K562 (cell line): ENCODE results near the gene NR1D1. TPM values are rescaled to one million over a fixed set of nuclear protein-coding genes. Genes with fewer than 3 reads are reported as not detected.

ENCODE experiments used
- ATAC-seq: fragments of 200-7000 bp; cut with Tn5 transposase; 3 replicates; pipeline ENCODE4 v1.9.1; 2020; ENCODE audit warnings: moderate library complexity
- BruUV-seq: library from RNA; stranded (reverse); fragments of 400-500 nt; replicated peaks from 2 replicates; lab custom pipeline; 2021; lab: Mats Ljungman, UMichigan
- CTCF ChIA-PET: fragments of 300-600 bp; formaldehyde crosslinking; extraction: SDS; loops from one replicate; lab custom pipeline; 2021; ENCODE audit warnings: low intra/inter-chr PET ratio; lab: Yijun Ruan, JAX
- POLR2A ChIA-PET: fragments of 300-600, 350-650 bp; sonication (Branson Sonifier 250); formaldehyde crosslinking; extraction: SDS; loops from one replicate; lab custom pipeline; 2021; ENCODE audit warnings: antibody characterized with exemption, inconsistent platforms; lab: Yijun Ruan, JAX
- DNase-seq, 4 experiments: peaks; one replicate each; pipeline versions ENCODE4 v3.0.0 to v3.0.0-alpha.2; 2011 to 2018; ENCODE audit warnings: low spot score in 3 of 4, mixed read lengths in 3 of 4; ENCODE audit errors: extremely low read depth in 1 of 4
- FAIRE-seq: peaks from 2 replicates; lab custom pipeline; 2011; peaks lifted over from hg19 to GRCh38; lab: Jason Lieb, UNC
- H2AFZ ChIP-seq: 2 replicates; pipeline ENCODE4 v1.6.0; 2011; ENCODE audit warnings: low read depth, low read length, control low read depth, inconsistent platforms
- H3K27ac ChIP-seq: fragments of 200-600 bp; 3 replicates; pipeline ENCODE4 v1.8.0; 2011; ENCODE audit warnings: low read depth, mild to moderate bottlenecking, control low read depth, inconsistent platforms, low read length, moderate library complexity, mixed read lengths; ENCODE audit errors: extremely low read depth
- H3K27me3 ChIP-seq, 2 experiments: fragments of 300-600 bp in 1 of 2; 2 replicates in 1 of 2; 3 replicates in 1 of 2; pipeline versions ENCODE4 v1.6.0 to v1.8.0; 2011; ENCODE audit warnings: inconsistent platforms in 2 of 2, low read length in 2 of 2, mild to moderate bottlenecking in 1 of 2, mixed read lengths in 1 of 2, moderate library complexity in 1 of 2; ENCODE audit not compliant: control insufficient read depth in 2 of 2, insufficient read depth in 2 of 2
- H3K36me3 ChIP-seq: fragments of 300-600 bp; 3 replicates; pipeline ENCODE4 v1.8.0; 2011; ENCODE audit warnings: mild to moderate bottlenecking, low read length, inconsistent platforms; ENCODE audit not compliant: control insufficient read depth, insufficient read depth
- H3K4me1 ChIP-seq, 2 experiments: fragments of 200-600 bp in 1 of 2; replicated peaks in 1 of 2; 2 replicates in 1 of 2; 3 replicates in 1 of 2; pipeline versions ENCODE4 v1.5.1 to v1.8.0; 2011; ENCODE audit warnings: inconsistent platforms in 2 of 2, low read length in 2 of 2, mild to moderate bottlenecking in 1 of 2, mixed read lengths in 1 of 2, moderate library complexity in 1 of 2; ENCODE audit not compliant: control insufficient read depth in 2 of 2, insufficient read depth in 2 of 2
- H3K4me2 ChIP-seq: 2 replicates; pipeline ENCODE4 v1.6.1; 2011; ENCODE audit warnings: low read length, control low read depth, inconsistent platforms, mixed read lengths; ENCODE audit not compliant: insufficient read depth
- H3K4me3 ChIP-seq: fragments of 200-600 bp; sonication (generic), shearing (Covaris generic); 2 replicates; pipeline ENCODE4 v1.5.1; 2016; ENCODE audit warnings: control low read depth, inconsistent platforms
- H3K79me2 ChIP-seq: fragments of 200-600 bp; 3 replicates; pipeline ENCODE4 v1.8.0; 2011; ENCODE audit warnings: low read length, inconsistent platforms; ENCODE audit not compliant: control insufficient read depth, insufficient read depth
- H3K9ac ChIP-seq, 2 experiments: 2 replicates each; pipeline versions ENCODE4 v1.6.0 to v1.6.1; 2011; ENCODE audit warnings: low read depth in 2 of 2, low read length in 2 of 2, control low read depth in 1 of 2, inconsistent platforms in 1 of 2, mild to moderate bottlenecking in 1 of 2, mixed read lengths in 1 of 2; ENCODE audit not compliant: insufficient read depth in 1 of 2
- H3K9me1 ChIP-seq: one replicate; pipeline ENCODE4 v1.6.0; 2011; ENCODE audit warnings: inconsistent platforms, mild to moderate bottlenecking, low read length, moderate library complexity; ENCODE audit not compliant: control insufficient read depth, insufficient read depth
- H3K9me3 ChIP-seq: replicated peaks from 2 replicates; pipeline ENCODE4 v1.5.1; 2011; ENCODE audit warnings: low read depth, low read length, inconsistent platforms; ENCODE audit not compliant: control insufficient read depth, insufficient read depth
- H4K20me1 ChIP-seq: replicated peaks from 2 replicates; pipeline ENCODE4 v1.6.1; 2011; ENCODE audit warnings: low read length, inconsistent platforms, mixed read lengths; ENCODE audit not compliant: control insufficient read depth, insufficient read depth
- HDAC1 ChIP-seq, 2 experiments: fragments of 450-650 bp; IDR thresholded peaks; 2 replicates each; pipeline ENCODE4 v1.6.1; 2016 to 2017; ENCODE audit warnings: inconsistent platforms in 1 of 2, mild to moderate bottlenecking in 1 of 2, moderate library complexity in 1 of 2
- MTA1 ChIP-seq: fragments of 450-650 bp; IDR thresholded peaks from 2 replicates; pipeline ENCODE4 v1.6.1; 2017; ENCODE audit warnings: borderline replicate concordance
- PRDM10 ChIP-seq: fragments of 450-650 bp; IDR thresholded peaks from 2 replicates; pipeline ENCODE4 v1.6.1; 2018; ENCODE audit not compliant: partially characterized antibody
- PTRF ChIP-seq: fragments of 450-650 bp; IDR thresholded peaks from 2 replicates; pipeline ENCODE4 v1.6.1; 2016; ENCODE audit warnings: mild to moderate bottlenecking, missing genetic modification characterization, missing compliant biosample characterization
- RB1 ChIP-seq: fragments of 450-650 bp; IDR thresholded peaks from 2 replicates; pipeline ENCODE4 v1.6.1; 2017; ENCODE audit warnings: low read depth, mild to moderate bottlenecking
- SMAD1 ChIP-seq: fragments of 150-350 bp; IDR thresholded peaks from 2 replicates; pipeline ENCODE4 v1.6.1; 2014; ENCODE audit warnings: low read length, low read depth; ENCODE audit not compliant: partially characterized antibody
- SMARCA4 ChIP-seq: fragments of 450-650 bp; IDR thresholded peaks from 2 replicates; pipeline ENCODE4 v1.6.1; 2016
- ZBTB11 ChIP-seq, 3 experiments: fragments of 200-800 bp in 1 of 3; fragments of 250-450 bp in 1 of 3; fragments of 450-650 bp in 1 of 3; sonication (Bioruptor Pico) in 1 of 3; sonication (Bioruptor generic) in 1 of 3; formaldehyde crosslinking in 1 of 3; IDR thresholded peaks; 2 replicates each; pipeline versions ENCODE4 v1.6.1 to v1.8.0; 2016 to 2022; ENCODE audit warnings: mild to moderate bottlenecking in 2 of 3, missing genetic modification characterization in 2 of 3, missing compliant biosample characterization in 1 of 3, moderate library complexity in 1 of 3
- ZBTB7A ChIP-seq: IDR thresholded peaks from 2 replicates; pipeline ENCODE4 v1.6.1; 2011; ENCODE audit warnings: low read depth, mild to moderate bottlenecking, low read length, moderate library complexity, borderline replicate concordance; ENCODE audit not compliant: control insufficient read depth
- ZNF551 ChIP-seq: fragments of 250-450 bp; sonication (Bioruptor Pico); IDR thresholded peaks from 2 replicates; pipeline ENCODE4 v1.5.0; 2021; ENCODE audit warnings: mild to moderate bottlenecking, moderate library complexity
- ZNF76 ChIP-seq: fragments of 250-450 bp; sonication (Bioruptor Pico); IDR thresholded peaks from 2 replicates; pipeline ENCODE4 v1.4.0; 2020; ENCODE audit warnings: mild to moderate bottlenecking, moderate library complexity, borderline replicate concordance
- WGBS: fragments of 100-300 bp; shearing (Covaris generic); methylation state at CpG from one replicate; pipeline ENCODE4 v1.1.6; 2016; ENCODE audit warnings: low coverage, mixed read lengths; ENCODE audit not compliant: insufficient coverage; ENCODE audit errors: missing lambda C conversion rate; 5-methylcytosine and 5-hydroxymethylcytosine counted together
- in situ Hi-C: fragments of 300-500 bp; cut with MboI; formaldehyde crosslinking; loops from 4 replicates; pipeline ENCODE4 v1.15.0; 2018; ENCODE audit warnings: inconsistent platforms, mixed read lengths
- intact Hi-C: fragments of 100-400 bp; cut with micrococcal nuclease; formaldehyde crosslinking; loops from 2 replicates; pipeline ENCODE4 v1.14.2; 2022
- polyA plus RNA-seq, 8 experiments: library from polyadenylated mRNA; depleted of rRNA in 4 of 8; stranded (reverse) in 5 of 8; unstranded in 3 of 8; fragments of >200 nt; fragmentation: Nextera tagmentation in 2 of 8; fragmentation: Illumina TruSeq in 1 of 8; extraction: Ambion mirVana in 2 of 8; extraction: Trizol in 1 of 8; gene quantifications; 2 replicates each; pipeline versions ENCODE4 v1.2.1 to v1.2.3, GENCODE V29; 2011 to 2014; ENCODE audit warnings: inconsistent platforms in 1 of 8, missing spikeins in 1 of 8
- total RNA-seq, 7 experiments: library from RNA; depleted of rRNA in 6 of 7; stranded (reverse); fragments of >200 nt in 6 of 7; fragmentation: Illumina TruSeq in 2 of 7; extraction: Trizol in 2 of 7; gene quantifications; 2 replicates each; pipeline versions ENCODE4 v1.2.1 to v1.2.3, GENCODE V29; 2011 to 2021; ENCODE audit warnings: low replicate concordance in 1 of 7

Gene NR1D1
- total and polyA plus RNA-seq, 9 of the 15 experiments (the other 6 are each of a cell fraction or from before 2014, with no cell fraction given): 0.25 to 7.7 (median 0.65) TPM

DNA sequence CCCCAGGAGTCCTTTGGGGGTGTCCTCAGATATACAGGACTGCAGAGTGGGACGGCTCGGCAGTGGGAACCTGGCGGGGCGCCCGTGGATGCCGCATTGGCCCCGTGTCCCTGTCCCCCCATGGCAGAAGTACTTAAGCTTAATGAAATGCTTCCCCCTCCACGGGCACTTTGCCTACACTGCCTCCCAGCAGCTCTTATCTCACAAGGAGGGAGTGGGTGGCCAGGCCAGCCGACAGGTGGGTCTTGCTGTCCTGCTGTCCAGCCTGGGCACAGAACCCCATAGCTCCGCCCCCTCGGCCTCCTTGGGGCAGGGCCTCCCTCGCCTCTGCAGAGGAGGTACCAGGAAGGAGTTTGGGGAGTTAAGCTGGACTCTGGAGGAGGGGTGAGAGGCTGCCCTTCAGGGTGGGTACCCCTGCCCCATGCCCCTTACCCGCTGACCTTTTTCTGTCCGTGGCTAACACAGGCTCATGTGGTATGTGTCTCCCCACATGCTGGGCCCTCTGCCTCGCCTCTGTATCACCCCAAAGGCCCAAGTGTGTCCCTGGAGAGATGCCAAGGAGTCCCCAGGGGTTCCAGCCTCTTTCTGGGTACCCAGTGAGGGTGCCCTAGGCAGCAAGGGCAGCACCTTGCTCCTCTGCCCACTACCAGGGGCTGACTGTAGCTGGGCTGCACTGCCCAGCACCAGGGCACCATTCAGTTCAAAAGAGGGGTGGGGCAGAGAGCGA, 28.9 kb downstream of the NR1D1 start (continued):
- 0 out of 2 replicates have a peak, but pooled peaks have one; percentile 31 for TF ChIP-seq ZNF76
- TF ChIP-seq SMARCA4: no peak
- TF ChIP-seq ZNF551 (CRISPR knock-in tag): no peak
- TF ChIP-seq RB1: 0 out of 2 replicates have a peak, but pooled peaks have one; percentile 32
- TF ChIP-seq PTRF: no peak

DNA sequence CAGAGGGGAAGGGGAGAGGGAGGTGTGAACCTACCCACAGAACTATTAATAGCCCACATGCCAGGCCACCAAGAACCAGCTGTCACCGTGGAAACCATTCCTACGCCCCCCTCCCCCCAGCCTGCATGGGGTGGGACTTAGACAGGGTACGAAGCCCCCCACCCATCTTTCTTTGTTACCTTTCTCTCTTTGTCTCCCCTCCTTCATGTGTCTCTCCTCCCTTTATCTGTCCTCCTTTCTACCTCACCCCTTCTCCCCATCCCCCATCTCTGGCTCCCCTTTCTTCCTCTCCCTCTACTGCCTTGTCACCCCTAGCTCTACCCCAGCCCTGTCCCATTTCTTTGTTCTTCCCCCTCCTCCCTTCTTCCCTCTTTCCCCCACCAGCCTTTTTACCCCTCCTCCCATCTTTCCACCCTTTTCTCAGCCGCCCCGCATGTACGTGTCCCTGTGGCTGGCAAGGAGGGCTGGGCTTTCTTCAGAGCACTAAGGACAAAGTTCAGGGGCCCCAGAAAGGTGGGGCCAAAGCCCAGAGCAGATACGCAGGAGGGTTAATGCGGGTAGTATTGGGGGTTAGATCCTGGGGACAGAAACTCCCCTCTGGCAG, 29.6 kb downstream of the NR1D1 start:
- H3K36me3 ChIP-seq: peaks cover 10% of the 10 kb centered on the region; the same call in 2 of the 3 replicates
- H3K27me3 ChIP-seq: no peaks in the 10 kb centered on the region
- DNase-seq: peak in 2 of 4 experiments; percentile 28 to 68
- CTCF ChIA-PET: no interaction called here
- peak overlapping the region; percentile 77 for H3K27ac ChIP-seq
- no peaks in the 10 kb centered on the region for H3K9me1 ChIP-seq
- peak overlapping the region; percentile 59 to 90 for H3K9ac ChIP-seq
- H3K4me3 ChIP-seq: peak overlapping the region; percentile 24; the same call in 1 of the 2 replicates
- peak; percentile 42 for FAIRE-seq
- intact Hi-C loops: no loop called here
- H4K20me1 ChIP-seq: no peaks in the 10 kb centered on the region
- in situ Hi-C loops: no loop called here
- no TSS peak for BruUV-seq
- peak overlapping the region; percentile 75 for H2AFZ ChIP-seq
- peak; percentile 13 for ATAC-seq
- POLR2A ChIA-PET: interaction anchor here (0.7 to 1.1 kb wide), 4 partner anchors 9 to 44 kb away, joined by 3 read pairs; no protein-coding TSS in a partner anchor
- peaks cover 68% of the 10 kb centered on the region for H3K79me2 ChIP-seq
- H3K4me2 ChIP-seq: peak overlapping the region; percentile 74
- peaks cover 80 to 87% of the 10 kb centered on the region in 2 experiments for H3K4me1 ChIP-seq
- 10% methylated on average over 5 of the region's 8 CpGs for WGBS
- no peaks in the 10 kb centered on the region for H3K9me3 ChIP-seq
- TF ChIP-seq HDAC1 (IDR thresholded peaks at IDR 0.05): peak; percentile 60 to 75; a peak in 3 of 4 replicates
- peak; percentile 34 for TF ChIP-seq PRDM10
- TF ChIP-seq ZBTB11 (CRISPR knock-in tag; IDR thresholded peaks at IDR 0.05): peak in 1 of 3 experiments; percentile 15; a peak in 1 of 6 replicates
- TF ChIP-seq ZBTB7A: 0 out of 2 replicates have a peak, but pooled peaks have one; percentile 29
- TF ChIP-seq SMAD1: no peak
- peak; percentile 74; the same call in 1 of the 2 replicates for TF ChIP-seq MTA1
